Hepatocyte (in vitro differentiated cells): ENCODE data around the gene CCDC102B. TPM values are rescaled to one million over a fixed set of nuclear protein-coding genes. Genes with fewer than 3 reads are reported as not detected.
A peak's percentile ranks its signal among the peaks of the same experiment; 100 is the strongest.

Source experiments
- DNase-seq: peaks from one replicate; pipeline ENCODE4 v3.0.0-alpha.2; 2016; ENCODE audit warnings: low spot score
- H2AFZ ChIP-seq: fragments of 200-600 bp; sonication (generic); 2 replicates; pipeline ENCODE4 v1.6.0; 2016; ENCODE audit warnings: antibody characterized with exemption, mild to moderate bottlenecking
- H3K27ac ChIP-seq: fragments of 200-600 bp; sonication (generic); 2 replicates; pipeline ENCODE4 v1.5.1; 2016; ENCODE audit warnings: mild to moderate bottlenecking
- H3K27me3 ChIP-seq: fragments of 200-600 bp; sonication (generic); 2 replicates; pipeline ENCODE4 v1.6.1; 2016
- H3K36me3 ChIP-seq: fragments of 200-600 bp; sonication (generic); replicated peaks from 2 replicates; pipeline ENCODE4 v1.5.1; 2016; ENCODE audit warnings: low read depth; ENCODE audit not compliant: insufficient read depth
- H3K4me1 ChIP-seq: fragments of 200-600 bp; sonication (generic); 2 replicates; pipeline ENCODE4 v1.5.1; 2016; ENCODE audit warnings: mild to moderate bottlenecking, moderate library complexity; ENCODE audit not compliant: insufficient read depth
- H3K4me2 ChIP-seq: fragments of 200-600 bp; sonication (generic); 2 replicates; pipeline ENCODE4 v1.6.0; 2016
- H3K4me3 ChIP-seq: fragments of 200-600 bp; sonication (generic); 2 replicates; pipeline ENCODE4 v1.5.1; 2016; ENCODE audit warnings: mild to moderate bottlenecking
- H3K79me2 ChIP-seq: fragments of 200-600 bp; sonication (generic); 2 replicates; pipeline ENCODE4 v1.6.0; 2017; ENCODE audit warnings: mild to moderate bottlenecking
- H3K9me2 ChIP-seq: fragments of 200-600 bp; sonication (generic); replicated peaks from 2 replicates; pipeline ENCODE4 v1.6.0; 2017; ENCODE audit warnings: mild to moderate bottlenecking; ENCODE audit not compliant: insufficient read depth
- H3K9me3 ChIP-seq: fragments of 200-600 bp; sonication (generic); 2 replicates; pipeline ENCODE4 v1.5.1; 2016; ENCODE audit warnings: low read depth, mild to moderate bottlenecking
- H4K20me1 ChIP-seq: fragments of 200-600 bp; sonication (generic); 2 replicates; pipeline ENCODE4 v1.6.0; 2016; ENCODE audit warnings: mild to moderate bottlenecking; ENCODE audit not compliant: insufficient read depth, poor library complexity, severe bottlenecking
- EZH2 ChIP-seq: fragments of 200-600 bp; sonication (generic); IDR thresholded peaks from 2 replicates; pipeline ENCODE4 v1.6.1; 2016; ENCODE audit warnings: antibody characterized with exemption, mild to moderate bottlenecking, borderline replicate concordance
- EZH2phosphoT487 ChIP-seq: fragments of 200-600 bp; sonication (generic); IDR thresholded peaks from one replicate; pipeline ENCODE4 v1.6.1; 2018; ENCODE audit warnings: antibody characterized with exemption, mild to moderate bottlenecking, low read depth, moderate library complexity; ENCODE audit not compliant: unreplicated experiment, severe bottlenecking
- WGBS: methylation state at CpG from one replicate; pipeline ENCODE4 v1.1.6; 2016; ENCODE audit warnings: low lambda C conversion rate; ENCODE audit errors: missing lambda C conversion rate; 5-methylcytosine and 5-hydroxymethylcytosine counted together
- polyA plus RNA-seq: library from polyadenylated mRNA; unstranded; fragments of >200 nt; fragmentation: Nextera tagmentation; extraction: Ambion mirVana; gene quantifications from 2 replicates; pipeline ENCODE4 v1.2.1, GENCODE V29; 2016
- total RNA-seq: library from RNA; depleted of rRNA; stranded (reverse); fragments of >200 nt; gene quantifications from 2 replicates; pipeline ENCODE4 v1.2.3, GENCODE V29; 2014
- TF ChIP-seq, protein P1 (sequence below): fragments of 200-600 bp; sonication (generic); IDR thresholded peaks from 2 replicates; pipeline ENCODE4 v1.5.1; 2016; ENCODE audit warnings: antibody characterized with exemption, mild to moderate bottlenecking; ENCODE audit not compliant: poor library complexity

The CCDC102B gene
- total and polyA plus RNA-seq, 2 experiments from 2014 or later, result 2.8 to 5.4 TPM

DNA sequence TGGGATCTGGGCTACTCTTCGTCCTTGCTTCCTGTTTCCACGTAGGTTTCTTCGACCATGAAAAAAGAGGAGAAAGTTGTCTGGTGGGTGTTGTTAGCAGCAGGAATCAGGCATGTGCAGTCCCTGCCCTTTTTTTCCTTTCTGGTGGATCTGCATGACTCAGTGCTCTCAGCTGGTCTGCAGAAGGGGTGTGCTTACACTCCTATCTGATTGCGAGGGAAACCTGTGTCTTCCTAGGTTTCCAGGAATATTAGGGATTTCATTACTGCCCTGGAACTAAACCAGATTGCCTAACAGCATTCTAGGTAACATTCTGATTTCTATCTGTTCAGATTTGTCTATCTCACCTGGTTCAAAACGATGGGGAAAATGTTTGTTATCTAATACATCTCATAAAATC, 174.3 kb downstream of the CCDC102B start:
- no peaks in the 10 kb centered on the region for H3K4me1 ChIP-seq
- H3K79me2 ChIP-seq, result no peaks in the 10 kb centered on the region
- no peaks in the 10 kb centered on the region for H3K36me3 ChIP-seq
- H2AFZ ChIP-seq, result no peak overlapping the region
- peak; percentile 20 for DNase-seq
- peak overlapping the region; percentile 61 for H3K4me2 ChIP-seq
- no peaks in the 10 kb centered on the region for H3K9me3 ChIP-seq
- no peaks in the 10 kb centered on the region for H3K9me2 ChIP-seq
- no peak overlapping the region for H3K27ac ChIP-seq
- no peak overlapping the region for H3K4me3 ChIP-seq
- TF ChIP-seq, protein P1, sequence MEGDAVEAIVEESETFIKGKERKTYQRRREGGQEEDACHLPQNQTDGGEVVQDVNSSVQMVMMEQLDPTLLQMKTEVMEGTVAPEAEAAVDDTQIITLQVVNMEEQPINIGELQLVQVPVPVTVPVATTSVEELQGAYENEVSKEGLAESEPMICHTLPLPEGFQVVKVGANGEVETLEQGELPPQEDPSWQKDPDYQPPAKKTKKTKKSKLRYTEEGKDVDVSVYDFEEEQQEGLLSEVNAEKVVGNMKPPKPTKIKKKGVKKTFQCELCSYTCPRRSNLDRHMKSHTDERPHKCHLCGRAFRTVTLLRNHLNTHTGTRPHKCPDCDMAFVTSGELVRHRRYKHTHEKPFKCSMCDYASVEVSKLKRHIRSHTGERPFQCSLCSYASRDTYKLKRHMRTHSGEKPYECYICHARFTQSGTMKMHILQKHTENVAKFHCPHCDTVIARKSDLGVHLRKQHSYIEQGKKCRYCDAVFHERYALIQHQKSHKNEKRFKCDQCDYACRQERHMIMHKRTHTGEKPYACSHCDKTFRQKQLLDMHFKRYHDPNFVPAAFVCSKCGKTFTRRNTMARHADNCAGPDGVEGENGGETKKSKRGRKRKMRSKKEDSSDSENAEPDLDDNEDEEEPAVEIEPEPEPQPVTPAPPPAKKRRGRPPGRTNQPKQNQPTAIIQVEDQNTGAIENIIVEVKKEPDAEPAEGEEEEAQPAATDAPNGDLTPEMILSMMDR, result no peak
- no peaks in the 10 kb centered on the region for H3K27me3 ChIP-seq
- 61% methylated on average over 5 of the region's 5 CpGs for WGBS
- H4K20me1 ChIP-seq, result no peaks in the 10 kb centered on the region

DNA sequence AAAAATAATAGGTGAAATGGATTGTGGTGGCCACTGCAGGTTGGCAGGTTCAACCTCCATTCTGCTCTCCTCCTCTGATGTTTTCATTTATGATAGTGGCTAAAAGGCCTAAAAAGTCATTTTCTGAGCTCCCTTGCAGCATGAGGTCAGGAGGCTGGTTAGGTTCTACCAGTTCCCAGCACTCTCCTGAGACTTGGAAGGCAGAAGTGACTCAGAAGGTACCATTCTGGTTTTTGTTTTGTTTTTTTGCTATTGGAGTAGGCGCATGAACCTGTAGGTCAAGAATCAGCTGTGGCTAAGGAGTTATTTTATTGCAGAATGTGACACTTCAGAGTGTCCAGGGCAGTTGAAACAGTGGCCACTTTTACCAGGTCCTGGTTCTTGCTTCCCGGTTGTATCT, 181.9 kb downstream of the CCDC102B start:
- Histone ChIP-seq H3K27ac (no peak overlapping the region), H3K36me3 (no peaks in the 10 kb centered on the region), H3K4me3 (no peak overlapping the region), H3K79me2 (no peaks in the 10 kb centered on the region), H2AFZ (no peak overlapping the region), H3K4me2 (no peak overlapping the region), H3K9me3 (no peaks in the 10 kb centered on the region), H4K20me1 (no peaks in the 10 kb centered on the region), H3K27me3 (no peaks in the 10 kb centered on the region), H3K9me2 (no peaks in the 10 kb centered on the region), H3K4me1 (no peaks in the 10 kb centered on the region)
- WGBS, result 96% methylated on average over 2 of the region's 2 CpGs
- TF ChIP-seq EZH2 (no peak), EZH2phosphoT487 (no peak)
- TF ChIP-seq, protein P1, result no peak
- DNase-seq, result no peak

DNA sequence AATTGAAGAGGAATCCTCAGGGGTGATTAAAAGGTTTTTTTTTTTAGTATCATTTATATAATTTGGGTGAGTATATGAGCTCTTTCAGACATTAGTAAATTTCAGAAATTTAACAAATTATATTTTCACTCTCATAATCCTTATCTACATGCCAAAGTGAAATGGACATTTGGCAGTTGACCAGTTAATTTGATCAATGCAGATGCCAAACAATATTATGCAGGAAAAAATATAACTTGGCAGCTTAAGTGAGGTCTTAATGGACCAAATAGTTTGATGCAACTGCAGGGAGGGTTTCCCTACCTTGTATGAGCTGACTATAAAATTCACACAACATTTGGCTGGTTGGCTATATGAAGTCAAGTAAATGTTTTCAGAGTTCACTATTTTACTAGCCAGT, 185.2 kb downstream of the CCDC102B start:
- Histone ChIP-seq H3K9me2 (no peaks in the 10 kb centered on the region), H3K27me3 (no peaks in the 10 kb centered on the region), H3K36me3 (no peaks in the 10 kb centered on the region), H3K4me1 (no peaks in the 10 kb centered on the region), H3K4me3 (no peak overlapping the region), H3K27ac (no peak overlapping the region), H3K9me3 (no peaks in the 10 kb centered on the region), H2AFZ (no peak overlapping the region), H3K4me2 (no peak overlapping the region), H3K79me2 (no peaks in the 10 kb centered on the region), H4K20me1 (no peaks in the 10 kb centered on the region)
- TF ChIP-seq EZH2 (no peak), EZH2phosphoT487 (no peak)
- TF ChIP-seq, protein P1, result no peak
- DNase-seq, result no peak

DNA sequence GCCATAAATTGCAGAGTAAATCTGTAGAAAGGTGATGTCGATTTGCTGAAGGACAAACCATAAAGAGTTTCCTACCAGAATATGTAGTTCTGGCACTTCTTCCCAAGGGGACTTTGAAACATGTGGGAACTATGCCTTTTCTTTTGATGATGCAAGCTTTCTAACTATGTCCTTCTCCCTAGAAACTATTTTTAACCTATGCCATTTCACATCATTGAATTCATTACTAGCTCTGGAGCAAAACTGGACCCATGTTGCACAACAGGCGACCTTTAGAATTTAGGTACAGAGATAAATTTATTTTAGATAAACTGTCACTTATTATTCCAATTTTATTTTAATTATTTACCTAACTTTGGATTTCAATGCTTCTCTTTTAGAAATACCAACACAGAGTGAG, 186.5 kb downstream of the CCDC102B start:
- Histone ChIP-seq H3K9me2 (no peaks in the 10 kb centered on the region), H2AFZ (no peak overlapping the region), H3K79me2 (no peaks in the 10 kb centered on the region), H3K4me2 (no peak overlapping the region), H3K27ac (no peak overlapping the region), H3K4me3 (no peak overlapping the region), H3K9me3 (no peaks in the 10 kb centered on the region), H4K20me1 (no peaks in the 10 kb centered on the region), H3K36me3 (no peaks in the 10 kb centered on the region), H3K4me1 (no peaks in the 10 kb centered on the region), H3K27me3 (no peaks in the 10 kb centered on the region)
- no peak for DNase-seq
- TF ChIP-seq, protein P1, result no peak
- TF ChIP-seq EZH2, result no peak
- WGBS, result 74% methylated on average over 2 of the region's 2 CpGs
